Measurements from ENCODE around the gene BTBD2.
"Not testable (repeated sequence)": the region's sequence is repeated elsewhere in the genome, so short reads cannot be mapped to it uniquely, and the experiment has no call there.

Gene BTBD2

DNA sequence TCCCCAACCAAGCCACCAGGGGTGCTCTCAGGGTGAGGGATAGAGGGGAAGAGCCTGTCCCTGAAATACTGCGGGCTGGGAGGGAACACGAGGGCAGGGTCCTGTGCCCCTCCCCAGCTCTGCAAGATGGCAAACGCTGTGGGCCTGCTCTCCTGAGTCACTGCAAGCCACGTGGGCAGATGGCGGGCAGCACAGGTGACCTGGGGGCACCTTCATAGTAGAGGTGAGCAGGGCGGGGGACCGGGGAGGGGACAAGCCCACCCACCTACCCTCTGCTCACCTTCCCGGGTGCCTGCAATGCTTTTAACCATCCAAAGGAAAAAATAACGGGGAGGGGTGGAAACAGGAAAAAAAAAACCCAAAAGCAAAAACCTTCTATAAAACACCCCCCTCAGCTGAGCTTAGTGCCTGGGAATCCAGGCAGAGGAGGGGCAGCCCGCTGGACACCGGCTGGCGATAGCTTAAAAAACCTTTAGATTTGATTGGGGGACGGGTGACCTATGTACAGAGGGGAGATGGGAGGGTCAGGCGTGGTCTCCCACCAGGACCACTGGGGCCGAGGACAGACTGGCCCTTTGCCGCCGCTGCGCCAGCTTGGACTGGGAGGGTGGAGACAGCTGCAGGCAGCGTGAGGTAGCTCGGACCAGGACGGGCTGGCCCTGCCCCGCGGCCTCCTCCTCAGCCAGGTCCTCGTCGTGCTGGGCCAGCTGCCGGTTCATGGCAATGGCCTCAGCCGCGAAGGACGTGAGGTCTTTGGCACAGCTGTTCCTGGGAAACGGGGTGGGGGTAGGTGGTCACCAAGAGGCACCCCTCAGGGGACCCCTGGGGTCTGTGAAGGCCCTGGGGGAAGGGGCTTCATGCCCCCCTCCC, 23.8 kb upstream of the BTBD2 start:
- no peak for DNase-seq

DNA sequence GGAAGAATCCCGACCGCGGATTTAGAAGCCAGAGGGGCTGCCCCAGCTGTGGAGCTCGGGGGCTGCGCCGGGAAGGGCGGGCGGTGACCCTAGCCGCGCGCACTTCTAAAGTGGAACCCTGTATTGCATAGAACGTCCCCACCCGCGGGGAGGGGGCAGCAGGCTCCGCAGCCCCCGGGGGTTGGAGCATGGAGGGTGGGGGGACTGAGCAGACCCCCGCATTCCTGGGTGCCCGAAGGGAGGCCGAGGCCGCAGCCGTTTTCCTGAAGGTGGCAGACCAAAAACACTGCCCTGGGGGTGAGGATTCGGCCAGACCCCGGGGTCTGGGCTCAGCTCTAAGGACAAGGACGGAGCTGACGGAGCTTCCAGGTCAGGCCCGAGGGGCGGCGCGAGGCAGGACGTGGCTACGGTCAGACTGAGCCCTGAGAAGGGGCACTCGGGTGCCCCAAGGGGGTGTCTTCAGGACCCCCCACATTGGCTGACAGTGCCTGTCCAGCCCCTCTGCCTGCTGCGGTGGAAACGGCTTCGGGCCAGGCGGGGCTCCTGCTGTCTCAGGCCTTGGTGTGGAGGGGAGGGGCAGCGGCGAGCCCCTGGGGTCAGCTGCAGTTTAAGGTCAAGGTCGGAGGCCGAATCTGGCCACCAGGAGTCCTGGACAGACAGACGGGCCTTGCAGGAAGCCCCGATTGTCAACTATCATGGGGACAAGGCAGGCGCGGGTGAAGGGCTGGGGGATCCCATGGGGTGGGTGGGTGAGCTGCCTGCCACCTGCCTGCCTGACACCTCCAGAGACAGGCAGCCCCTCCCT, 23.0 kb upstream of the BTBD2 start:
- DNase-seq: no peak

DNA sequence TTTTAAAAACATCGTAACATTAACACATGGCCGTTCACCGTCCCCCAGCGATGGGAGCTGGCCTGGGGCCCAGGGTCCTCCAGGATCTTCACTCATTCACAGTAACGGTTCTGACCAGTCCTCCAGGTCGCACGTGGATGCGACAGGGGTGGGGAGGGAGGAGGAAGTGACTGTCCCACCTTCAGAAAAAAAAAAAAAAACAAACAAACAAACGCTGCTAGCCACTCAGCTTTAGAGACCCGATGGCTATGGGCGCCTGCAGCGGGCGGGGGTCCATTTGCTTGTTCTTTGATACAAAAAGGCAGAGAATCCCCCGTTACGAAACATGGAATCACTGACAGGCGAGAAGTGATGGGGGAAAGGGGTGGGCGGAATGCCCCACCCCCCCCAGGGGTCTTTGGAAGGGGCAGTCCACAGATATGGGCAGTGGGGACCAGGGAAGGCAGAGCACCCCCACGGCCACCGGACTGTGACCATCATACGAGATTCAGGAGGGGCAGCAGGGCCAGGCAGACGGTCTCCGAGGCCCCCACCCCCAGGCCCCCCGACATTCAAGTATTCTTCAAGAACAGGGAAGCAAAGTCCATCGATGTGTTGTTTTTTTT, 22.2 kb upstream of the BTBD2 start:
- DNase-seq: no peak

DNA sequence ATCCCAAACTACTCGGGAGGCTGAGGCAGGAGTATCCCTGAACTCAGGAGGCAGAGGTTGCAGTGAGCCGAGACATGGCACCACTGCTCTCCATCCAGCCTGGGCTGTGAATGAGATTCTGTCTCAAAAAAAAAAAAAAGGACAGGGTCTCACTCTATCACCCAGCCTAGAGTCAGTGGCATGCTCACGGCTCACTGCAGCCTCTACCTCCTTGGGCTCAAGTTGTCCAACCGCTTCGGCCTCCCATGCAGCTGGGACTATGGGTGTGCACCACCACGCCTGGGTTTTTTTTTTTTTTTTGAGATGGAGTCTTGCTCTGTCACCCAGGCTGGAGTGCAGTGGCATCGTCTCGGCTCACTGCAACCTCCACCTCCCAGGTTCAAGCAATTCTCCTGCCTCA, 20.9 kb upstream of the BTBD2 start:
- no peak for DNase-seq

DNA sequence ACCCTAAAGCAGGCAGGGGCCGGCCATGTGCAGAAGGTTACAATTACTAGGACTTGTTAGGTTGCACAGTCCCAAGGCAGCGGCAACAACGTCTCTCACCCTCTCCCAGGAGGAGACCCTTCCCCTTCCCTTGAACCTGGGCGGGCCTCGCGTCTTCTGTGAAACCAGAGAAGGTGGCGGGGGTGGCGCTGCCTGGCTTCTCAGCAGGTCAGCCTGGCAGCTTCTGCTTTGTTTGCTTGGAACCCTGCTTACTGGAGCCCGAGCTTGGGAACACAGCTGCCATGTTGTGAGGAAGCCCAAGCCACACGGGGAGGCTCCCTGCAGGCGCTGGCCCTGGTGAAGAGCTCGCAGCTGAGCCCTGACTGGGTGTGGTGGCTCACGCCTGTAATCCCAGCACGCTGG, 20.1 kb upstream of the BTBD2 start:
- no peak for DNase-seq

DNA sequence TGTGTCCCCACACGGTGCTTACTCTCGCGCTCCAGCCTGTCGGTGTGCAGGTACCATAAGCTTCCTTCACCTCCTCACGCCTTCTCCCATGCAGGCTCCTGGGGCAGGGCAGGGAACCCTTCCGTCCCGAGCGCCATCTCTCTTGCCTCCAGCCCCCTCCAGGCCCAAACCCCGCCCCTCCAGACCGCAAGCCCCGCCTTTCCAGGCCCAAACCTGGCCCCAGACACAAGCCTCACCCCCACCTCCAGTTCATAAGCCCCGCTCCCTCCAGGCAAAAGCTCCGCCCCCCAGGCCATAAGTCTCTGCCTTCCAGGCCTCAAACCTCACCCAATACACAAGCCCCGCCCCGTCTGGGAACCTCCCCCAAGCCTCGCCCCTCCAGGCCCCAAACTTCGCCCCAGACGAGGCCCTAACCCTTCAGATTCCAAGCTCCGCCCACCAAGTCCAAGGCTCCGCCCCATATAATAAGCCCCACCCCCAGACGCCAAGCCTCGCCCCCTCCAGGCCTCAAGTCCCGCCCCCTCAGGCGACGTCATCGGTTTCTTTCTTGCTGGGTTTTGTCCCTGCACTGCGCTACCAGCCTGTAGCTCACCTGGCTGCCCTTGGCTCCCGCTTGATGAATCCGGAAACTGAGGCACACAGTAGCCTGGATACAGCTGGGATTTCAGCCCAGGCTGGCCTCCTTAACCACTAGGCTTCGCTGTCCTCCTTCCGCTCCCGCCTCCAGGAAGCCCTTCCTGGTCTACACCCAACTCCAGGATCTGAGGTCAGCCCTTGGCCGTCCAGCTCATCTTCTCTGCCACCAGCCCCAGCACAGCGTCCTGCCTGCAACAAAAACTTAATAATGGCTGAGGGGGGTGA, 19.4 kb upstream of the BTBD2 start:
- peak; percentile 84 for DNase-seq

DNA sequence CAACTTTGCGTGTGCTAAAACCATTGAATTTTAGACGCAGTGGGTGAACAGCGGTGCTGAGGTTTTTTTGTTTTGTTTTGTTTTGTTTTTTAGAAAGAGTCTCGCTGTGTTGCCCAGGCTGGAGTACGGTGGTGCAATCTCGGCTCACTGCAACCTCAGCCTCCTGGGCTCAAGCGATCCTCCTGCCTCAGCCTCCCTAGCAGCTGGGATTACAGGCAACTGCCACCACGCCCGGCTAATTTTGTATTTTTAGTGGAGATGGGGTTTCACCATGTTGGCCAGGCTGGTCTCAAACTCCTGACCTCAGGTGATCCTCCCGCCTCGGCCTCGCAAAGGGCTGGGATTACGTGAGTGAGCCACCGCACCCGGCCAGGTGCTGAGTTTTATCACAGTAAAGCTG, 18.7 kb upstream of the BTBD2 start:
- DNase-seq: not testable (repeated sequence)

DNA sequence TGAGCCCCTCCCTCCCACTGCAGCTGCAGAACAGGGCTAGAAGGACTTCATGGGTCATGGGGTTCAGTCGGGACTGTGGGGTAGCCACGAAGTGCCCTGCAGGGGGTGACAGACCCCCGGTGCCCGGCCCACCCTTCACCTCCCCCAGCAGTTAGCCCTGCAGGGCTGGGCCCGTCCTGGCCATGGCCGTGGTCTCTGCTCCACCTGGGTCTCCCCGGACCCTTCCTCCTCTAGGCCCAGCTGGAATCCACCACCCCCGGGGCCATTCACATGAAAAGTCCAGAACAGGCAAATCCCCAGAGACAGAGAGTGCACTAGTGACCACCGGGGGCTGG, 18.3 kb upstream of the BTBD2 start:
- no peak for DNase-seq

DNA sequence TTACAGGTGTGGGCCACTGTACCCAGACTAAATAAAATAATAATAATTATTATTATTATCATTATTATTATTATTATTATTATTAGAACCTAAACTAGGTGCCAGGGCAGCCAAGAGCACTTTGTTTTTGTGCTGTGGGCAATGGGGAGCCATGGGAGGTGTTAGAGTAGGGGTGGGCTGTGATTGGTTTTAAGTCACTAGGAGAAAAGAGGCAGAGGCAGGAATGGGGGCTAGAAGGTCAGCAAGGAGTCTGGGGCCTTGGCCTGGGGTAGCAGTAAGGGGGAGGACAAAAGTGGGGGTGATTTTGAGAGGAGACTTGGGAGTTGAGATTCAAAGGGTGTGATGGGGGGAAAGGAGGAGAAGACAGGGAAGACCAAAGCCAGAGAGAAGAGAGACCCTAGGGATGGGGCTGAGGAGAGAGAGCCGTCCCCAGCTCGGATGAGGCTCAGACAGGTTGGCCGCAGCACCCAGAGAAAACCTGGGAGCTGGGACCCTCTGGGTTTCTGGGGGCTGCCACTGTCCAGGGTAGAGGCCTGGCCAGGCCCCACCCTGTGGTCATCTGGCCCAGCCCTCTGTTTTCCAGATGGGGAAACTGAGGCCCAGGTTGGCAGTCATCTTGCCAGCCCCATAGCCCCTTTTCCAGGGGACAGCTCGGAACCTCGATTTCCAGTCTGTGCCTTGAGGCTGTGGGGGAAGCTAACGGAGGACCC, 17.8 kb upstream of the BTBD2 start:
- no peak for DNase-seq

DNA sequence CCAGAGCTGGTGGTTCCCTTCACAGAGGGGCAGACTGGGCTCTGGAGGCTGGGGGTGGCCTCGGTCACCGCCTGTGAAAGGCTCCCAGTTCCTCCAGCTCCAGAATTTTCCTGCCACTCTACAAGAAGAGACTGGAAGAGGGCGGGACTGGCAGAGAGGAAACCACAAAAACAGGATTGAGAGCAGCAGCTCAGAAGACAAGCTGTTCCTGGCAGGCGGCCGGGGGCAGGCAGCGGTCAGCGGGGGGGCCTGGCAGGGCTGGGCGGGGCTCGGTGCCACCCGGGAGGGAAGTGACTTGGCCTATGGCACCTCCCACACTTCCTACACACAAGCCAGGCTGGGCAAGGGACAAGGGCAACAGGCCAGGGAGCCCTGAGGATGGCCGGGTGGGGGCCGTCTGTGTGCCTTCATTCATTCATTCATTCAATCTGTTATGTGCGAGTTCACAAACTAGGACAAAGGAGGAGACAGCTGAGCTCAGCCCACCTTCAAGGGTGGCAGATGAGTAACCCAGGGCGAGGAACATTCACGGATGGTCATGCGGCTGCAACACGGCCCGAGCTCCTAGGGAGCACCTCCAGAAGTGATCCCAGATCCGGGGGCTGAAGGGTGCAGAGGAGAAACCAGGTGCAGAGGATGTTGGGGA, 16.9 kb upstream of the BTBD2 start:
- DNase-seq: peak; percentile 64

DNA sequence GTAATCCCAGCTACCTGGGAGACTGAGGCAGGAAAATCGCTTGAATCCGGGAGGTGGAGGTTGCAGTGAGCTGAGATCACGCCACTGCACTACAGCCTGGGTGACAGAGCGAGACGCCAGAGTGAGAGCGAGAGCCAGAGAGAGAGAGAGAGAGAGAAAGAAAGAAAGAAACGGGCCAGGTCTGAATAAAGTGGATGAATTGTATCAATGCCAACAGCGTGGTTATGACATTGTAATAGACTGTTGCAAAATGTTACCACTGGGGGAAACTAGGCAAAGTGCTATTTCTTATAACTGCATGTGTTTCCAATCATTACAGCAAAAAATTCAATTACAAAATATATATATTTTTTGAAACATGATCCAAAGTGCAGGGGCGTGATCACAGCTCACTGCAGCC, 11.8 kb upstream of the BTBD2 start:
- DNase-seq: no peak

DNA sequence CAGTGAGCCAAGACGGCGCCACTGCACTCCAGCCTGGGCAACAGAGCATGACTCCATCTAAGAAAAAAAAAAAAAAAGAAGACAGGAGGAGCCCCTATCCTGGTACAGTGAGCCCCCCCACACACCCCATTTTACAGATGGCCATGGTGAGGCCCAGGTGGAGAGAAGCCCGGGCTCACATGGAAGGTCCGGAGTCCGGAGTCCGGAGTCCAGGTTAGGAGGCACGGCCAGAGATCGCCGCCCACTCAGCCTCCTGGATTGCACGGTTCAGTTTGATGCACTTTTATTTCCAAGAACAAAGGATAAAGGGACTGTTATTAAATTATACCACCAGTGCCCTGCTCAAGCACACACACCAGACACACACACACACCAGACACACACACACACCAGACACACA, 11.3 kb upstream of the BTBD2 start:
- no peak for DNase-seq

DNA sequence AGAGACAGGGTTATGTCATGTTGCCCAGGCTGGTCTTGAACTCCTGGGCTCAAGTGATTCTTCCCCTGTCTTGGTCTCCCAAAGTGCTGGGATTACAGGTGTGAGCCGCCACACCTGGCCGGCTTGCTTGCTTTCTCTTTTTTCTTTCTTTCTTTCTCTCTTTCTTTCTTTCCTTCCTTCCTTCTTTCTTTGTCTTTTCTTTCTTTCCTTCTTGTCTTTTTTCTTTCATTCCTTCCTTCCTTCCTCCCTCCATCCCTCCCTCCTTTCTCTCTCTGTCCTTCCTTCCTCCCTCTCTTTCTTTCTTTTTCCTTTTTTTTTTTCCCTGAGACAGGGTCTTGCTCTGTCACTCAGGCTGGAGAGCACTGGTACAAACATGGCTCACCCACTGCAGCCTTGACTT, 6.8 kb upstream of the BTBD2 start:
- no peak for DNase-seq

DNA sequence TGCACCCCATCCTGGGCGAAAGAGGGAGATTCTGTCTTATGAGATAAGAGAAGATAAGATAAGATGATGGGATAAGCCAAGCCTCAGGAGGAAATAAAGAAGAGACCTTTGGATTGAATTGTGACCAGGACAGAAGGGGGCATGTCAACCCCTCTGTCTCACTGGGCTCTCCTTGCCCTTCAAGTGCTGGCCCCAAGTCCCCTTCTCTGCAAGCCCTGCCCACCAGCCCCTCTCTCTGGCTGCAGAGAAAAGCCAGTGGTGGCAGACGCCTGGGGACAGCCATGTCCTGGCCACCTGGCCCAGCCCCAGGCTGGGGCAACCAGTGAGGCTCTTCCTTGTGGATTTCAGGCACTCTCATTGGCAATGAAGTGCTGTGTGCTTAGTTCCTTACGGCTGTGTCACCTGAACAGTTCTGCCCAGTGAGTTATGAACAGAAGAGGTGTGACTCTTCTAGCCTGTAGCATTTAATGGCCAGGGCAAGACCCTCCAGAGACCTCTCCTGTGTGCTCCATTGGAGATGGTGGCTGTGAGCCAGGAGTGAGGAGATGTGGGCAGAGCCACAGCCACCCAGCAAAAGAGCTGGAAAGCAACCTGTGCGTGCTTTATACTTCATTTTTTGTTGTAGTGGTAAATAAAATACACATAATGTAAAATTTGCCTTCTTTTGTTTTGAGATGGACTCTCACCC, 6.1 kb upstream of the BTBD2 start:
- no peak for DNase-seq

DNA sequence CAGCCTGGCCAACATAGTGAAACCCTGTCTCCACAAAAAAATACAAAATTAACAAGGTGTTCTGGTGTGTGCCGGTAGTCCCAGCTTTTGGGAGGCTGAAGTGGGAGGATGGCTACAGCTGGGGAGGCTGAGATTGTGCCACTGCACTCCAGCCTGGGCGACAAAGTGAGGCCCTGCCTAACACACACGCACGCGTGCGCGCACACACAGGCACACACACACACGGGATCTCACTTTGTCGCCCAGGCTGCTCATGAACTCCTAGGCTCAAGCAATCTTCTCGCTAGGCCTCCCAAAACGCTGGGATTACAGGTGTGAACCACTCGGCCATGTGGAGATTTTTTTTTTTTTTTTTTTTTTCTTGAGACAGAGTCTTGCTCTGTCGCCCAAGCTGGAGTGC, 3.2 kb upstream of the BTBD2 start:
- DNase-seq: no peak

DNA sequence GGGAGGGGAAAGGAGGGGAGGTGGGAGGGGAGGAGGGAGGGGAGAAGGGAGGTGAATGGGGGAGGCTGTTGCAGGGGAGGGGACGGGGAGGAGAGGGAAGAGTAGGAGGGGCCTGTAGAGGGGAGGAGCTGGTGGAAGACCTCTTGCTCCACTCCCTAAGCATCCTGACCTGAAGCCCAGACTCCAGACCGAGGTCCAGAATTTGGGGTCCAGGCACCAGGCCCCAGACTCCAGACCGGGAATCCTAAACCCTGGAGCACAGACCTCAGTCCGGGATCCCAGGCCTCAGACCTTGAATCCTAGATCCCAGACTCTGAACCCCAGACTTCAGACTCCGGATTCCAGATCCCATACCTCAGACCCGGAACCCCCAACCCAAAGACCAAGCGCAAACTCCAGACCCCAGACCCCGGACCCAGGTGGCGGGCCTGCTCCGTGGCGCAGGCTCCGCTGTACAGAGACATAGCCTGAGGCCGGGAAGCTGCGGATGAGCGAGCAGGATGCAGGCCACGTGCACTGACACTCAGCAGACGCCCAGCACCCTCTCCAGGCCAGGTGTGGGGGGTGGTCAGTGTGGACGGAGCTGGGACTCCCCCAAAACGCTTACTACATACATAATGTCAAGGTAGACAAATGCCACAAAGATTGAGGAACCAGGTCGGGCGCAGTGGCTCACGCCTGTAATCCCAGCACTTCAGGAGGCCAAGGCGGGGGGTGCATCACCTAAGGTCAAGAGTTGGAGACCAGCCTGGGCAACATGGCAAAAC, 710 bp upstream of the BTBD2 start:
- peak; percentile 25 for DNase-seq

DNA sequence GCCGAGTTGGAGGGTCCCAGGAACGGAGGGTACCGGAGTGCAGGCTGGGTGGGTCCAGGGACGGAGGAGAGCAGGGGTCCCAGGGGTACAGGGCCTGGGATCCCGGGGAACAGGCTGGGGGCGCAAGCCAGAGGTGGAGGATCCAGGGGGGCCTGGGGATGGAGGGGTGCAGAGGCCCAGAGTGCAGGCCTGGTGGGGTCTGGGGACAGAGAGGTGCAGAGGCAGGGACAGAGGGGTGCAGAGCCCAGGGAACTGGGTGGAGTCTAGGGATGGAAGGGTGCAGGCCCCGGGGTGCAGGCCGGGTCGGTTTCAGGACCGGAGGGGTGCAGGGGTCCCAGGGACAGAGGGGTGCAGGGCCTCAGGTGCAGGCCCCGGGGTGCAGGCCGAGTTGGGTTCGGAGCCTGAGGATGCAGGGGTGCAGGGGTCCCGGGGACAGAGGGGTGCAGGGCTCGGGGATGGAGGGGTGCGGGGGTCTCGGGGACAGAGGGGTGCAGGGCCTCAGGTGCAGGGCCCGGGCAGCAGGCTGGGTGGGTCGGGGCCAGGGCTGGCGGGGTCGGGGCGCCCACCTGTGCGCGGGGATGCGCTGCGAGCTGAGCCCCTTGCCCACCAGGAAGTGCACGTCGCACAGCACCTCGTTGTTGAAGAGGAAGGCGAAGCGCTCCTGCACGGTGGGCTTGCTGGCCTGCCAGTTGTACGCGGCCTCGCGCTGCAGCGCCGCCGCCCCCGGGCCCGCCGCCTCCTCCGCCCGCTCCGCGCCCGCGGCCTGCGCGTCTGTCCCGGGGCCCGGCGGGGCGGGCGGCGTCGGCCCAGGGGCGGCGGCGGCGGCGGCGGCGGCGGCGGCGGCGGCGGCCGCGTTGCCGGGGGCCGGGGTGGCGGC, 545 bp downstream of the BTBD2 start:
- DNase-seq: no peak

DNA sequence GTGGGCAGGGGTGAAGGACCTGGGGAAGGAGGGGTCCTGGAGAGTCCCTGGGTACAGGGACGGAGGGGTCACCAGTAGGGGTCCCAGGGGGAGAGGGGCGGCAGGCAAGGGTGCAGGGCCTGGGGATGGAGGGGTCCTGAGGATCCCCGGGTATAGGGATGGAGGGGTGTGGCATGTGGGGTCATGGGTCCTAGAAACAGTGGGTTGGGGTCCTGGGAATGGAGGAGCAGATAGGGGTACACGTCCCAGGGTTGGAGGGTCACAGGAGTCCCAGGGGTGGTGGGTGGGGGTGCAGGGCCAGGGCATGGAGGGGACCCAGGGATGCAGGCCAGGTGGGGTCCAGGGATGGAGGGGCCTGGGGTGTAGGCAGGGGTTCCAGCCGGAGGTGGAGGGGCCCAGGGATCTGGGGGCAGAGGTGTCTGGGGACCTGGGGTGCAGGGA, 1.4 kb downstream of the BTBD2 start:
- DNase-seq: no peak

DNA sequence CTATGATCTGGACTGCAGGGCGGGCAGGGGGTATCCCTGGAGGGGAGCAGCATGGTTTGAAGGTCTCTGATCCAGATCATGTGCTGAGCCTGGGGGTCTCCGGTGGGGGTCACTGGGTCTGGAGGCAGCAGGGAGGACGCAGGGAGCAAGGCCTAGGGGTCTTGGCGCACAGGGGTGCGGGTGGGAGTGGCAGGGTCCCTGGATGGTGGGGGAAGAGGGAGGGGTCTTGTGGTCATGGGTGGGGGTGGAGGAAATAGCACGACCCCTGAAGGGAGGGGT, 1.9 kb downstream of the BTBD2 start:
- no peak for DNase-seq
